Muscle of arm (tissue), 12 donors: ENCODE data around the gene UPB1. TPM values are rescaled to one million over a fixed set of nuclear protein-coding genes. Genes with fewer than 3 reads are reported as not detected.

Experiments
- DNase-seq: peaks from one replicate; pipeline ENCODE4 v3.0.0-alpha.2; 2013
- polyA plus RNA-seq, 12 donors: library from polyadenylated mRNA; unstranded; fragments of 120-200 nt; gene quantifications; one replicate each; pipeline ENCODE4 v1.2.1, GENCODE V29; 2013; ENCODE audit not compliant: insufficient read length in 12 of 12

UPB1 gene
- polyA plus RNA-seq, 12 donors, result 0.28 to 1.2 (median 0.65) TPM; not detected in 2

DNA sequence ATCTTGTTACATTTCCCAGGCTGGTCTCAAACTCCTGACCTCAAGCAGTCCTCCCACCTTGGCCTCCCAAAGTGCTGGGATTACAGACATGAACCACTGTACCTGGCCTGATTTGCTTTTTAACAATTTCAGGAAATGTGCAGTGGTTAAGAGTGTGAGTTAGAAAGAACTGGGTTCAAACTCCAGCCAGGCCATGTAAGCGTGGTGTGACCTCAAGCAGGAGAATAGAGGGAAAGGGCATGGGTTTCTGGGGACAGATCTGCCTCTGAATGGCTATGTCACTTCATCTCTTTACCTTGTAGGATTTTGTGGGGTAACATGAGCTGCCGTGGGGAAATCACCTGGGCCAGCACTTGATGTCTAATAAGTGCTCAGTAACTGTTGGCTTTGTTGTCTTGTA lies 69.9 kb downstream of the UPB1 start:
- DNase-seq, result no peak

DNA sequence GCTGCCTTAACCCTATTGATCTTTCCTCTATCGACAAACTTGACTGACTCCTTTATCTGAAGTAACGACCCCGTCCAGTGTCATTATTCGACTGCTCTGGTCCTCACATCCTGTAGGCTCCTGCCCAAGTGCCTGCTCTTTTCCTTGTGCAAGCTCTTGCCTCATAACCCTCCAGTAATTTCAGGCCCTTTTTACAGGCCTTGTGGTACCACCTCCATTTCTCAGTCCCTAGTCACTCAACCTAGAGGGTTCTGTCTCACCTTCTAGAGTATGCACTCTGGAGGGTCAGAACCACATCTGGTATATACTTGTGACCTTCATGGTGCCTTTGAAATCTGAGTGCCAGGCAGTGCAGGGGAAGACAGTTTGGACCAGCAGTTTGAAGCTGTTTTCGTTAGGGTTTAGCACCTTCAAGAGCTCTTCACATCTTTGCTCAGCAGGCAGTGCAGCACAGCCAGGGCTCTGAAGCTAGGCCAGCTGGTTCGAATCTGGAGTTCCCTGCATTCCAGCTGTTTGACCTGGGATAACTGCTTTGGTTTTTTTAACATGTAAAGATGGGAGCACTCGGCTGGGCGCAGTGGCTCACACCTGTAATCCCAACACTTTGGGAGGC lies 71.9 kb downstream of the UPB1 start:
- no peak for DNase-seq

DNA sequence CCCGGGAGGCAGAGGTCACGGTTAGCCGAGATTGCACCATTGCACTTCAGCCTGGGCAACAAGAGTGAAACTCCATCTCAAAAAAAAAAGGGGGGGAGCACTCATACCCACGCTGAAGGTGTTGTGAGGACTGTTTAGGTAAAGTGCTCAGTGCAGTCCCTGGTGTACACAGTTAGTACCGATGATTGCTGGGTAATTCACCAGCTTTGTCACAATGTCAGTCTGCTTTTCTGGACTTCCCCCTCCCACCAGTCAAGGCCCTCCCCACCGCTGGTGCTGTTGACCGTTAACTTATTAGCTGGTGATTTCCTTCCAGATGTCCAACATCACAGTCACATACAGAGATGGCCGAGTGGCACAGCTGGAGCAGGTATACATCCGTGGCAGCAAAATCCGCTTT lies 72.5 kb downstream of the UPB1 start:
- DNase-seq, result no peak

DNA sequence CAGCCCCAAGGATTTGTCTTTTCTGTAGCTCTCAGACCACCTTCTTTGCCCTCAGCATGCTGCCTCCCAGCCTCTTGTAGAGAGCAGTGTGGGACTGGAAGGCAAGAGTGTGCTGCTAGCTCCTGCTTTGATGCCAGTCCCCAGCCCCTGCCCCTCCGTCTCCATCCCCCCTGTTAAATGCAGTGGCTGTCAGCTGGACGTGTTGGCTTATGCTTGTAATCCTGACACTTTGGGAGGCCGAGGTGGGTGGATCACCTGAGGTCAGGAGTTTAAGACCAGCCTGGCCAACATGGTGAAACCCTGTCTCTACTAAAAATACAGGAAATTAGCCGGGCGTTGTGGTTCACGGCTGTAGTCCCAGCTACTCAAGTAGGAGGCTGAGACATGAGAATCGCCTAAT lies 76.1 kb downstream of the UPB1 start:
- no peak for DNase-seq

DNA sequence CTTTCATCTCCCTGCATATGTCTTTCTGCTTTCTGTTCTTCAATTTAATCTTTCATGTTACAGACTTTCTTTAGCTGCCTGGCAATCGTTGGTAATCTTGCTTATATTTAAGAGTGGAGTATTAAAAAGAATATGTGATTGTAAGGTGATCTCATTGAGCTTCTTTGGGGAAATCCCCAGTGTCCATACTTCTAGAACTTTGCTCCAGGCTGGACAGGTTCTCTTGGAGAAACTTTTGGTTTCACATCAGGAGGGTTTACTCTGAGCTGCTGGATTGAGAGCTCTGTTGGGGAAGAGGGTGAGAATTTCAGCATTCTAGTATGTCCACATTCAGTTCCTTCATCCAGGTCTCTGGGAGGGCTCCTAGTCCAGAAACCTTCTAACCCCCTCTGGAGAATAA lies 81.6 kb downstream of the UPB1 start:
- no peak for DNase-seq

Other genes with a start within 250 kb of the UPB1 start
- gene SPECC1L, start 224.5 kb upstream of the UPB1 start, polyA plus RNA-seq, result 10 to 100 TPM in 11 of 12 donors, not detected in 1; 26.3 to 52.4 (median 29.6) TPM
- gene ADORA2A, start 67.7 kb upstream of the UPB1 start, polyA plus RNA-seq, result 10 to 100 TPM in 3 of 12 donors, 1 to 10 TPM in 8, not detected in 1; 5.9 to 28.9 (median 9.9) TPM
- 10 to 100 TPM in 11 of 12 donors, not detected in 1; 41.4 to 78.1 (median 67.6) TPM for gene GUCD1, start 59.8 kb downstream of the UPB1 start, polyA plus RNA-seq
- 100 to 1,000 TPM in 10 of 12 donors, 10 to 100 TPM in 1, not detected in 1; 90.5 to 173 (median 111) TPM for gene SNRPD3, start 60.7 kb downstream of the UPB1 start, polyA plus RNA-seq
- gene LRRC75B, start 97.7 kb downstream of the UPB1 start, polyA plus RNA-seq, result 10 to 100 TPM in 3 of 12 donors, 1 to 10 TPM in 8, not detected in 1; 4.9 to 15.5 (median 8.2) TPM
- gene GGT1, start 107.9 kb downstream of the UPB1 start, polyA plus RNA-seq, result 10 to 100 TPM in 1 of 12 donors, 1 to 10 TPM in 10, not detected in 1; 2.0 to 19.7 (median 3.3) TPM